IPS-NIHi7 (cell line): ENCODE data around the gene STX5.
"Not testable (repeated sequence)": the region's sequence is repeated elsewhere in the genome, so short reads cannot be mapped to it uniquely, and the experiment has no call there.

Source experiments
- DNase-seq: peaks from one replicate; pipeline ENCODE4 v3.0.0; 2012; ENCODE audit warnings: mixed read lengths; ENCODE audit errors: extremely low spot score

STX5 gene

DNA sequence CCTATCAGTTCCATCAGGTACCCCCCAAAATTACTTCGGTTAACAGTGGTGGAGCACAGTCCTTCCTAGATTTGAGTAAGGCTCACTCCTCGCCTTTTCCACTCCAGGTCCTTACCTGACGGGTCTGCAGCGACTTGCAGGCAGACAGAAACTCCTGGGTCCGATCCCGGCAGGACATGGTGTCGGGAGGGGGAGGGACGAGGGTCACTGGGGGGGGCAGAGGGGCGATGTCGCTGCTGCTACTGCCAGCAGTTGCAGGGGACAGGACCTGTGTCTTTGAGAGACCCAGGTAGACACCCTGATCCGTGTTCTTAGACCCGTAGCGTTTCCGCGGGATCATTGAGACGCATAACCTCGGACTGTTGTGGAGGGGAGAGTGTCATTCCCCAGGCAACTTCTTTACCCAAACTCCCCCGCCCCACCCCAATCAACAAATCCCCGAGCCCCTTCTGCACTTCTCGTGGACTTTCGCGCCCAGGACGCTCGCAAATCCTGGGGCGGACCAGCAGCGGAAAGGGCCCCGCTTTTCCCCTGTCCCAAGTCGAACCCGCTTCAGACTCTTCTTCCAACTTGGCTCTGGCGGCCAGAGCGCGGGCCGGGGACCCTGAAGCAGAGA is 839 bp downstream of the STX5 start:
- peak; percentile 53 for DNase-seq

DNA sequence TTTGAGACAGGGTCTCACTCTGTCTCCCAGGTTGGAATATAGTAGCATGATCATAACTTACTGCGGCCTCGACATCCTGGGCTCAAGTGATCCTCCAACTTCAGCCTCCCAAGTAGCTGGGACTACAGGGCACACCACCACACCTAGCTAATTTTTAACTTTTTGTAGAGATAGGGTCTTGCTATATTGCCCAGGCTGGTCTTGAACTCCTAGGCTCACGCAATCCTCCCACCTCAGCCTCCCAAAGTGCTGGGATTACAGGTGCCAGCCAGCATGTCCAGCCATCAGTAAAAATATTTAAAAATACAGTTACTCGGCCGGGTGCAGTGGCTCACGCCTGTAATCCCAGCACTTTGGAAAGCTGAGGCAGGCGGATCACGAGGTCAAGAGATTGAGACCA is 3.7 kb downstream of the STX5 start:
- not testable (repeated sequence) for DNase-seq

DNA sequence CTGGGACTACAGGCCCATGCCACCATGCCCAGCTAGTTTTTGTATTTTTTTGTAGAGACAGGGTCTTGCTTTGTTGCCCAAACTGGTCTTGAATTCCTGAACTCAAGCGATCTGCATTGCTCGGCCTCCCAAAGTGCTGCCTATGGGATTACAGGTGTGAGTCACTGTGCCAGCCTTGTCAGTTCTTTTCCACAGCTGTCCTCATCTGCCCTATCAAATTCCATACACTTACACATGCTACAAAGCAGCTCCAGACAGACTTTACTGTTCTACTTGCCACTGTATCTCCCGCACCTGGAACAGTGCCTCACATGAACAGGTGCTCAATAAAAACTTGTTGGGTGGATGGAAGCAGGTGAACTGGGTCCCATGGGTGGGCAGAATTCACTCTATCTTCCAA is 8.2 kb downstream of the STX5 start:
- DNase-seq = no peak

DNA sequence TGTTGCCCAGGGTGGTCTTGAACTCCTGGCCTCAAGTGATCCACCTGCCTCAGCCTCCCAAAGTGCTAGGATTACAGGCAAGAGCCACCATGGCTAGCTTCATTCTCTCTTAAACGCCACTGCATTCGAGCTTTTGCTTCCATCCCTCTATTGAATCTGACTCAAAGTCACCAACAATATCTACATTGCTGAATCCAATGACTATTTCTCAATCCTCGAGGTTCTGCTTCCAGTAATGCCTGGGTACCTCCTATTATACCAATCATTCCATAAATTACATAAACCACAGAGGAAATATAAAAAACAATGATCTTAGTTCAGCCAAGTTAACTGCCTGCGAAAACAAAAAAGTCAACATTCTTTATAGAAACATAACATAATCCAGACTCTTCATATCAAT is 14.7 kb downstream of the STX5 start:
- no peak for DNase-seq

DNA sequence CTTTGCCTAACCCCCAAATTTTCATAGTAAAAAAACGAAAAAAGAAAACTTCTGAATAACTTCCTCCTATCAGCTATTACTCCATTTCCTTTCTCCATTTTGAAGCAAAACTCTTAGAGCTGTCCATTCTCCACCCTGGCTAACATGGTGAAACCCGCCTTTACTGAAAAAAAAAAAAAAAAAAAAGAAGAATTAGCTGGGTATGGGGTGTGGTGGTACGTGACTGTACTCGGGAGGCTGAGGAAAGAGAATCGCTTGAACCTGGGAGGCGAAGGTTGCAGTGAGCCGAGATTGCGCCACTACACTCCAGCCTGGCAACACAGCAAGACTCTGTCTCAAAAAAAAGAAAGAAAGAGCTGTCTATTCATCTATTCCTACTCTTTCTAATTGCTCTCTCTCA is 15.3 kb downstream of the STX5 start:
- DNase-seq = no peak

DNA sequence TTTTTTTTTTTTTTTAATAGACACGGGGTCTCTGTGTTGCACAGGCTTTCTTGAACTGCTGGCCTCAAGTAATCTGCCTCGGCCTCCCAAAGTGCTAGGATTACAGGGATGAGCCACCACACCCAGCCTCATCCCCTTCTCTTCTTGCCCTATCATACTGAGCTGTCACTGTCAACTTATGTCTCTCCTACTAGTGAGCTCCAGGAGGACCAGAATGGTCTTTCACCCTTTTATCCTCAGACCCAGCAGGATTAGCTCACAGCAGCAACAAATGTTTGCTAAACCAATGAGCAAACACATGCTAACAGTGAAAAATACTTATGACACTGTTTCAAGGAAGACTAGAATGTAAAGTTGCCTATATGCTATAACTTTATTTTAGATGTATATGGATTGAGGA is 20.2 kb downstream of the STX5 start:
- DNase-seq = no peak

DNA sequence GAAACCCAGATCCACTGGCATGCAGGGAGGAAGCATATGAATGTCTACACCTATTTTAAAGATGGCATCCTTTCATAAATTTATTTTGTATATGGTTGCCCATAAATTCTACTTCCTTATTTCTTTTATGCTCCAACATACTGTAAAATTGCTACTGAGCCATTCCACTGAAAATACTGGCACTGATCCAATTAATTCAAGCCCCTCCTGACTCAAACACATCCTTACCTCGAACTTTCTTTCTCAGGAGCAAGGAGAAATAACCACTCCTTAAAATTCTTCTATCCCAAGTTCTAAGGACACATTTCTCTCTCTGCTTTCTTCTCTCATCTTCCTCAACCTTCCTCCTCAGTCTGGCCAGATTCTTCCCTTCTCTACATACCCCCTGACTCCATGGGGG is 21.1 kb downstream of the STX5 start:
- no peak for DNase-seq

DNA sequence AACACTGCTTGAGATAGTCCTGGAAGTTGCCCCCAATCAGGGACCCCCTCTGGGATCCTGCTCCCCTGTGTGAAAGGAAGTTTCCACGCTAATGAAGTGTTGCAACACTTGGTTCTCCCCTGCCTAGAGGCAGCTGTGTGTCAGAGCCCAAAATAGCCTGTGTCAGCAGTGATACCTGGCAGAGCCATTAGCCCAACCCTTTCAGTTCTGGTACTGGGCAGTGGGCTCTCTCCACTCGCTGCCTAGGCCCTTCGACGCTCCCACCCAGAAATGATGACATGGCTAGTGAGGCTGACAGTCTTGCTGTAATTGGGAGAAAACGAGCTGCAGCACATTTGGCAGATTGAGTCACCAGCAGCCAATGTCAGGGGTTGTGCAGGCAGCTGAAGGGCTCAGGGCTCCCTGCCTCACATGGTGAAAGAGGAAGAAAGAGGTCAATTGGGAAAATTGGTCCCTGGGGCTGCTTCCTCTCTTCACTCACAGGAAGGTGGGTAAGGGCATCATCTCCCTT is 25.2 kb downstream of the STX5 start:
- DNase-seq = no peak

DNA sequence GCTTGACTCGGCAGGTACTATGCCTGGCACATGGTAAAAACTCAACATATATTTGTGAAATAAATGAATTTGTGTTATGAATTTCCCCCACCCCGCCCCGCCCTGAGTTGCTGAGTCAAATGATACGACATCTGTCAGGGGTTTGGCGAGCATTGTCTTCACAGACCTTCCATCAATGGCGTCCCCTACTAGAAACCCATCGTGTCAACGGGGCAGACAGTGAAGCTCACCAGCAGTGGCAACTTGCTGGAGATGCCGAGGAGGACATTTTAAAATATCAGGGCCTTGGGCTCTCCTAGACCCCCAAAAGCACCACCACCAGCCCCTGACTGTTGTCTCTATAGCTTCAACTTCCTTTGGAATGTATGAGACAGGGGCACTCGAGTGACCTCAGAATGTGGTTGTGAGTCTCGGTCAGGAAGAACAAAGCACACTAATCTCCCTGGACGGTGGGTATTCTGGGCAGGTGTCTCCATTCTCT is 25.9 kb downstream of the STX5 start:
- DNase-seq = peak; percentile 20

DNA sequence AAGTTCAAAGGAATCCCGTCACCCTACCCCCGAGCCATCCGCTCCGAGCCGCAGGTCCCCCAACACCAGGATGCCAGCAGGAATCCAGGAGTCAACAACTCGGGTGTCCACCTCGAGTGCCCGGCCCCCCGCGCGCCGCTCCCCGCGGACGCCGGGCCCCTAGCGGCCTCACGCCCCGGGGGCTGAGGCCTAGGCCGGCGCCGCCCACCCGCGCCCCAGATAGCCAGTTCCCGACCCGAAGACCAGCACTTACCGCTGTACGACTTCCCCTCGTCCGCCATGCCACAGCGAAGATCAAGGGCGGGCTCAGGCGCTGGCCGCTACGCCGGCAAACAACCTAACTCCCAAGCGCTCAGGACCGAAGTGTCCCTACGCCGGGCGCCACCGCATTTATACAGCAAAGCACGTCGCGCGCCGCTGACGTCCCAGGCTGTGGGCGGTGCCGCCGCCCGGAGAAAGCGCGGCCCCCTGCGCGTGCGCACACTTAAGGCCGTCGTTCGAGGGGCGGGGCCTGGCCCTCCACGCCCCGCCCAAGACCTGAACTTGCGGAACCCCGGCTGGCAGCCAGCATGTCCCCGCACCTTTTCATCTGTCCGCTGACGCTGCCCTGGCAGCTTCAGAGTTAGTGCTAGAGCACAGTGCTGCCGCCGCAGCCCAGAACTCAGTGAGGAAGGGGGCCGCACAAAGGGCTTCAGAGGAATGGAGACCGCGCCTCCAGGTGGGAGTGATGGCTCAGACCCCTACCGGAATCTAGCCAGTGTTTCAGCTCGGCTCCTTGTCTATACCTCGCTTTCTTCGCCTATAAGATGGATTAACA is 26.6 kb downstream of the STX5 start, which contains the start of gene NXF1:
TSS of gene NXF1 (minus strand) at position 365 of the 817 bp plus-strand sequence. CDS start at position 281, 84 bp downstream.
- DNase-seq = peak; percentile 98

DNA sequence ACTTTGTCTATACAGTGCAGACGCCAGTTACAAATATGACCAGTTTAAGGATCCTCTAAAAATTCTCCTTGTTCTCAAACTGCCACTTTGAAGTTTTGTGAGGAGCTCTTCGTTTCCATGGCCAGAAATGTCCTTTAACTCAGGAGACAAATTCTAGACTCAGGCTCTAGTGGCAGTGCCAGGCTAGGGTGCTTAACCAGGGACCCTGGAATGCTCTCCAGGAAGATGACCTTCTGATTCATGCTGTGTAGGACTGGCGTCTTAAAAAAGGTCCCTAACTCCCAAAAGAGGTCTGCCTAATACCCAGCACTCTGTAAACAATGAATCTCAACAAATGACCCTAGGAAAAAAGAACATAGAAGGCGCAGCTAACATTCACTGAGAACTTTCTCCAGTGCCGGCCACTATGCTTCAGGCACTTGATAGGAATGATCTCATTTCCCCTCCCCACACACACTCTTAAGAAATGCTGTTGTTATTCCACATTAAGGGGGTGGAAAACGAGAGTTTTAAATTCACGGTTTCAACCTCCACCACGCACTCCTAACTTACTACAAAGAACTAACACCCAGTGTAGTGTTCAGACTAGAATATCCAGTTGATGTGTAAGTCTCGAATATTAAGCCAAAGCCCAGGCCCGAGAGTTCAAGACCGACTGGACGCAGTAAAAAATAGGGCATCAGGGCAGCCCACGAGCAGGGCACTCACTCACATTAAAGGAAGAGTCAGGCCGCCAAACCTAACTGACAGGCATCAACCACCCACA is 27.4 kb downstream of the STX5 start:
- DNase-seq = no peak

DNA sequence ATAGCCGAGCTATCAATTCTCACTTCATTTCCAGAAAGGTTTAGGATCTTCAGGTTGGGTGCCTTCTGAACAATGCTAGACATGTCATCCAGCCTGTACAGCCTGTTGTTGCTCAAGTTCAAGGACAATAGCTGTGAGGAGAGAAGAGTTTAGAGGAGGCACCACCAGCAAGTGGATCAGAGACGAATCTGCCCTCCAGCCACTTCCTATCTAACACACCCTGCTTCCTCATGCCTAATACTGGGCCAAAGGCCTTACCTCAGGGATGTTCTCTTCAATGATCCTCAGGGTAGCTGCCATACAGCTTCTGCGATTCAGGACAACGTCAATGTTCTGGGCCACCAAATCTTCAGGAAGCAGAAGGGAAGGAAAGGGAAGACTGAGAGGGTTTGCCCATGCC is 30.8 kb downstream of the STX5 start:
- no peak for DNase-seq

DNA sequence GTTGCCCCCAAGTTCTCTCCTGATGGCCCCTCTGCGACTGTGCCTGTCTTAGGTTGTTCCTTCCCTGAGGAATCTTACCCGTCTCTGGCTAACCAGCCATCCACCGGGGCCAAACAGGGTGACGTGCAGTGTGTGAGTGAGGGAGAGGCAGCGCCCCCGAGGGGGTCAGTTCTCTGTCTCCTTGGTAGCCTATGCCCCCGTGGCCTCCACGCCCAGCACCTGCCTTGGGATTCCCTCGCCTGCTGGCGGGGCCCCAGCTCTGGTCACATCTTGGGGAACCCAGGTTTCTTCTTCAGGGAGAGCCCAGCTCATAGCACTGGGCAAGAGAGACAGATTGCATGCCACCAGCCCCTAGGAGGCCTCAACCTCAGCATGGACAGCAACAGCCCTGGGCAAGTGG is 32.4 kb downstream of the STX5 start:
- DNase-seq = no peak

DNA sequence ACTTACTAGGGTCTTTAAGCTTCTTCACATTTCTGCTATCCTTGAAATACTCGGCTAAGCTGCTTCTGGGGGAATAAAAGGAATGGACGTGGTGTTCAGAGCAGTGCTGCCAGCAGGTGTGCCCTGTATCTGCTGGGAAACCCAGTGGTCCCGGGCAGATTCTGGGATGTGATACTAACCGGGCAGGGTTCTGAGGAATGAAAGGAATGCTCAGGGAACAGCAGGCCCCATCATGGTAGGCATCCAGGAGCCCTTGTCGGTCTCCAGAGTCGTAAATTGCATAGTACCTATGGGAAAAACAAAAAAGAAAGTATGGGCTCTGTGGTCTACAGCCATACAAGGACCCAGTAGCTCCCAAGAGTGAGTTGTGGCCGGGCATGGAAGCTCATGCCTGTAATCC is 35.6 kb downstream of the STX5 start:
- DNase-seq = no peak

DNA sequence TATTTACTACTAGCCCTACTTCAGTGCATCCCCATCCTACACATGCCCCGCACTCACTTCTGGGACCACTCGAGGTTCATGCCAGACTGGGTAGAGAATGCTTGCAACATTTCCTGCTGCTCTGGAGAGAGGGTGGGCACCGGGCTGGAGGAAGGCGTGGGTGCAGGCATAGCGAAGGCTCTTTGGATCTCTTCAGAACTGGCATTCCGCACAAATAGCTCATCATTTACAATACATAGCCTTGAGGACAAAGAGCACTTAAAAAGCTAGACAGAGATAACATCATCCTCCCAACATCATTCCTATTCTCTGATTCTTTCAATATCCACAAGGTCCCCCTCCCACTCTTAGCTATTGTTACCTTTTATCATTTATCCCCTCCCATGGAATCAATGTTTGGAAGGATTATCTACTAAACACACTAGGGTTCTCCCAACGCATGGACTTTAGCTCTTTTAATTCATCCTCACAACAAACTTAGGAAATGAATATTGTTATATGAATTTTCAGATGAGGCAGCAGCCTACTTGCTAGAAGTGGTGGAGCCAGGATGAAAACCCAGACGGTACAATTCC is 37.6 kb downstream of the STX5 start:
- no peak for DNase-seq

DNA sequence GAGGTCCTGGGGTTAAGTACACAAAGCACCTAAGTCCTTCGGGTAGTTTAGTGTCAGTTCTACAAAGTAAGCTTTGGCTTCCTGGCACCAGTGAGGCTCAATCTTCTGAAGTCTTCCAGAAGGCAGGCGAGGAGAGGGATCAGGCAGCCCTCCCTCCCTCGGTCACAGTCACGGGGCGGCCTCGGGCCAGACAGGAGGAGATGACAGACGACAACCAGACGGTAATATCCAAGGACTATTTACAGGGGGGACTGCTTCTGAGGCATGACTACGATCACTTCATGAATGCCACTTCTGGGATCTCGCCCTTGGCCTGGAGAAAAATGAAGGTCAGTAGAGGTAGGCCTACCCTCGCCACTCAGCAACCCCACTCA is 39.7 kb downstream of the STX5 start:
- peak; percentile 42 for DNase-seq

DNA sequence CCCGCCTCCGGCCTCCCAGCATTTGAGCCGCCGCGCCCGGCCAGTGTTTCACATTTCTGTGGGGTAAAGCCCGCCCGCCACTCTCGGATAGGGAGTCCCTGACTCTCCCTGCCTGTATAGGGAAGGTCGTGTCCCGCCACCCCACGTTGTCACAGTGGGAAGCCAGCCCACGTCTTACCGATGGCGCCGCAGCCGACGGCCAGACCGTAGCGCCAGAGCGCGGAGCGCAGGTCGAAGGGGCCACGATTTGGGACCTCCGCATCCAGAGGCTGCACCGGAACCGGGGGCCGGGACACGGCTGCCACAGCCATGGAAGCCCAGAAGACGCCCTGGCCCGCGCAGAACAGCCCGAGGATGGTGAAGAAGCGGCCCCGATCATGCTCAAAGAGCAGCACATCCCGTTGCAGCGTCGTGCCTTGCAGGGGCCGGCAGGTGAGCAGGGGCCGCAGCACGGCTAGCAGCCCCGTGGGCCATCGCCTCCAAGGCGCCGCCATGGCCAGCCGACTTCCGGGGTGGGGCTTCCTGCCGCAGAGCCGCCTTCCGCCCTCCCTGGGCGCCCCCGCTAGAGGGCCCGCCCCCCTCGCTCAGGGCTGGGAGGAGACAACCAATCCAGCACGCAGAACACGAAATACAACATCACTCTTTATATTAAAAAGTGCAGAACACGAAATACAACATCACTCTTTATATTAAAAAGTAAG is 40.2 kb downstream of the STX5 start, which contains the start of gene TMEM223:
TSS of gene TMEM223 (minus strand) at position 506 of the 701 bp plus-strand sequence. CDS start at position 494, 12 bp downstream.
- DNase-seq = peak; percentile 93

DNA sequence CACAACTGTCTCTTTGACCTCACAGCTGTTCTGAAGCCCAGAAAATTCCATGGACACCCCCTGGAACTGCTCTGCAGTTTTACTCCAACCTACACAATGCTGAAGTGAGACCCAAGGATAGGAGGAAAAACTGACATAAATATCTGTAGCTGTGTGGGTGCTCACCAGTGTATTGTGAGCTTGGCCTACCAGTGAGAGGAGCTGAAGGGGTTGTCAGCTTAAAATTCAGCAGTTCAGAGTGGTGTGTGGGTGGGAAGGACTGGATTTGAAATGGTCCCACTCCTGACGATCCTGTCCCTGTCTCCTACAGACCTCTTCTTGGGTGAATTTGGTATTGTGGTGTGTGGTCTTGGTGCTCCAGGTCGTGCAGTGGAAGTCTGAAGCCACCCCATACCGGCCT is 42.3 kb downstream of the STX5 start:
- no peak for DNase-seq

DNA sequence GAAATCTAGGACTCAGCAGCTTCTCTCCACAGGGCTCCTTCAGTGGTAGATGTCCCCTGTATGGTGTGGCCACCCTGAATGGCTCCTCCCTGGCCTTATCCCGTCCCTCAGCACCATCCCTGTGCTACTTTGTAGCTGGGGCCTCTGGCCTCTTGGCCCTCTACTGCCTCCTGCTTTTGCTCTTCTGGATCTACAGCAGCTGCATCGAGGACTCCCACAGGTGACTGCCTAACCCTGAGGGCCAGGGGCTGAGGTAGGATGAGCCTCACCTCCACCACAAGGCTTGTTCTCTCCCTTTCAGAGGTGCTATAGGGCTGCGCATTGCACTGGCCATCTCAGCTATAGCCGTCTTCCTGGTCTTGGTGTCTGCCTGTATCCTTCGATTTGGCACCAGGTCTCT is 42.9 kb downstream of the STX5 start:
- no peak for DNase-seq

DNA sequence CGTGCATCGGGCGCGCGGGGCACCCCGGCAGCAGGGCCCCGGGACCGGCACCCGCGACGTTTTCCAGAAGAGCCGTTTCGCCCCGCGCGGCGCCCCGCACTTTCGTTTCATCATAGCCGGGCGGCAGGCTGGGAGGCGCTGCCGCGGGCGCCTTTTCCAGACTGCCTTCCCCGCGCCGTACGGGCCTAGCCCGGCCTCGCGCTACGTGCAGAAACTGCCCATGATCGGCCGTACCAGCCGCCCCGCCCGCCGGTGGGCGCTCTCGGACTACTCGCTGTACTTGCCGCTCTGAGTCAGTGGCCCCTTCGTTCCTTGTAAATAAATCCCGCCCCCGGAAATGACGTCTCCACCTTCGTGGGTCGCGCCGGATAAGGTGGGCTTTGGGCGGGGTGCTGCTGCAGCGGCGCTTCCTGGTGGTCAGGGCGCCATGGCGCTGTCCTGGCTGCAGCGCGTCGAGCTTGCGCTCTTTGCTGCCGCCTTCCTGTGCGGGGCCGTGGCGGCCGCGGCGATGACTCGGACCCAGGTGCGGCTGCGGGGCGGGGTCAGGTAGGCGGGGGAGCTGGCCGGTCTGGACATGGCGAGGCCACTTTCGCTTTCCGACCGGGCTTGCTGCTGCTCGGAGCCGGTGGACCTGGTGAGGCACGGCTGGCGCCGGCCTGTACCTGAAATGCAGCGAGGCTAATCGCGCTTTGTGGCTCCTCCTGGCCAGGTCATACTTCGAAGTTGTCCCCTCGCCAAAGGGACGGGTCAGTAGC is 44.7 kb downstream of the STX5 start, which contains the start of gene TMEM179B:
TSS of gene TMEM179B (plus strand) at position 398 of the 755 bp plus-strand sequence. CDS start at position 428, 30 bp downstream.
- peak; percentile 93 for DNase-seq
